ENCODE results near the gene TNNI3K.

DNA sequence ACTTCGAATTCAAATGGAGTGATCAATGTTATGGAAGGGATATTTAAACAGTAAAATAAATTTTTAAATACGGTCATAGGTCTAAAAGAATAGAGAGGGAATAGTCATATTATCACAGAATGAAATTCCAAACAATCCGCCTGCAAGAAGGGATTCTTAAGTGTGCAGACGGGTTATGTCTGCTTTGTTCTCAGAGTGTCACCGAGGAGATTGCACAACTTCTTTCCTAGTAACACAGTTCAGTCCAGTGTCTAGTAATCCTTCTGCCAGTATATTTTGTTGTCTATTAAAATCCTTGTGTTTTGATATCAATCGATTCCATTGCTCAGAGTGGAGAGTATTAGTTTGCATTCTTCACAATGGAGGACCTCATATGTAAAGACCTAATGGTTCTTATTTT, 228.8 kb downstream of the TNNI3K start:
- TF ChIP-seq, protein P1, sequence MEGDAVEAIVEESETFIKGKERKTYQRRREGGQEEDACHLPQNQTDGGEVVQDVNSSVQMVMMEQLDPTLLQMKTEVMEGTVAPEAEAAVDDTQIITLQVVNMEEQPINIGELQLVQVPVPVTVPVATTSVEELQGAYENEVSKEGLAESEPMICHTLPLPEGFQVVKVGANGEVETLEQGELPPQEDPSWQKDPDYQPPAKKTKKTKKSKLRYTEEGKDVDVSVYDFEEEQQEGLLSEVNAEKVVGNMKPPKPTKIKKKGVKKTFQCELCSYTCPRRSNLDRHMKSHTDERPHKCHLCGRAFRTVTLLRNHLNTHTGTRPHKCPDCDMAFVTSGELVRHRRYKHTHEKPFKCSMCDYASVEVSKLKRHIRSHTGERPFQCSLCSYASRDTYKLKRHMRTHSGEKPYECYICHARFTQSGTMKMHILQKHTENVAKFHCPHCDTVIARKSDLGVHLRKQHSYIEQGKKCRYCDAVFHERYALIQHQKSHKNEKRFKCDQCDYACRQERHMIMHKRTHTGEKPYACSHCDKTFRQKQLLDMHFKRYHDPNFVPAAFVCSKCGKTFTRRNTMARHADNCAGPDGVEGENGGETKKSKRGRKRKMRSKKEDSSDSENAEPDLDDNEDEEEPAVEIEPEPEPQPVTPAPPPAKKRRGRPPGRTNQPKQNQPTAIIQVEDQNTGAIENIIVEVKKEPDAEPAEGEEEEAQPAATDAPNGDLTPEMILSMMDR (IDR thresholded peaks at IDR 0.05), result no peak
- TF ChIP-seq POLR2A (IDR thresholded peaks at IDR 0.05), result no peak
